Left cardiac atrium (tissue), 4 donors: ENCODE results near the gene THOC6. TPM values are rescaled to one million over a fixed set of nuclear protein-coding genes. Genes with fewer than 3 reads are reported as not detected.
A peak's percentile ranks its signal among the peaks of the same experiment; 100 is the strongest.
"Not testable (repeated sequence)": the region's sequence is repeated elsewhere in the genome, so short reads cannot be mapped to it uniquely, and the experiment has no call there.

Experiments
- ATAC-seq, 2 donors: fragments of 200-7000 bp; cut with Tn5 transposase; one replicate each; pipeline ENCODE4 v1.9.1; 2020; ENCODE audit warnings: mild to moderate bottlenecking in 2 of 2, moderate library complexity in 2 of 2
- DNase-seq: peaks from one replicate; pipeline ENCODE4 v3.0.0-alpha.2; 2020
- intact Hi-C, 2 donors: fragments of 100-400 bp; cut with DNase I; formaldehyde crosslinking; loops; one replicate each; pipeline versions ENCODE4 v1.14.1 to v1.15.1; 2022 to 2023
- total RNA-seq, 2 donors: library from RNA; stranded (reverse); fragmentation: NEBNext Ultra II Directional; extraction: Animal tissue kit (Norgen Biotek cat#: 25700); gene quantifications; one replicate each; pipeline ENCODE4 v1.2.1, GENCODE V29; 2021
- donor health status: DM: no; HTN: yes; CAD: no.
- donor health status: DM: no; HTN: yes; CAD: no; lungs with severe emphysema.
- donor health status: DM: yes; HTN: yes; CAD: no.
- donor health status: Dilated cardiomyopathy.

Gene THOC6
- total RNA-seq, 2 donors from 2014 or later = 11.8 to 18.2 TPM

GRCh38 chr16:3059041-3059722 is 35.3 kb downstream of the THOC6 start:
- intact Hi-C loops = loop anchor here (2.0 to 10.0 kb wide), 3 partner anchors 46 to 108 kb away; no protein-coding TSS in a partner anchor
- DNase-seq (peak; percentile 92), ATAC-seq (peak; percentile 95)

GRCh38 chr16:3059723-3060242 is 35.9 kb downstream of the THOC6 start:
- intact Hi-C loops = loop anchor here (2.0 to 10.0 kb wide), 3 partner anchors 45 to 108 kb away; no protein-coding TSS in a partner anchor
- no peak for ATAC-seq
- no peak for DNase-seq

GRCh38 chr16:3060339-3061127 is 36.7 kb downstream of the THOC6 start:
- intact Hi-C loops = no loop called here
- no peak for DNase-seq
- ATAC-seq = no peak

- ATAC-seq (no peak), DNase-seq (no peak)
- intact Hi-C loops = no loop called here
Observed at GRCh38 chr16:3062553-3062952, 38.7 kb downstream of the THOC6 start.

- no peak for ATAC-seq
Observed at GRCh38 chr16:3063625-3064386, 40.0 kb downstream of the THOC6 start.

GRCh38 chr16:3065069-3065741 is 41.4 kb downstream of the THOC6 start, which contains the start of gene IL32:
Gene IL32 (plus strand): TSS chr16:3065640. CDS start chr16:3065812, 172 bp downstream.
- peak; percentile 82 to 83 for ATAC-seq
- DNase-seq = peak; percentile 80
- intact Hi-C loops = no loop called here

More at GRCh38 chr16:3063625-3064386, 40.0 kb downstream of the THOC6 start:
- intact Hi-C loops = no loop called here
- DNase-seq = no peak

GRCh38 chr16:3065742-3066439 is 42.1 kb downstream of the THOC6 start:
- intact Hi-C loops = no loop called here
- peak; percentile 12 to 29 for ATAC-seq
- peak; percentile 31 for DNase-seq

- no peak for ATAC-seq
- intact Hi-C loops = no loop called here
- DNase-seq = no peak
Observed at GRCh38 chr16:3066440-3066748, 42.6 kb downstream of the THOC6 start.

GRCh38 chr16:3068487-3068886 is 44.7 kb downstream of the THOC6 start:
- intact Hi-C loops = no loop called here
- DNase-seq (no peak), ATAC-seq (no peak)

GRCh38 chr16:3069146-3069545 is 45.3 kb downstream of the THOC6 start:
- intact Hi-C loops, DNase-seq, ATAC-seq: not testable (repeated sequence)

GRCh38 chr16:3070608-3071111 is 46.8 kb downstream of the THOC6 start:
- ATAC-seq = no peak
- DNase-seq = no peak

GRCh38 chr16:3071655-3072054 is 47.8 kb downstream of the THOC6 start:
- DNase-seq (no peak), ATAC-seq (no peak)
- intact Hi-C loops = no loop called here

More at GRCh38 chr16:3070608-3071111, 46.8 kb downstream of the THOC6 start:
- intact Hi-C loops = no loop called here

- ATAC-seq, DNase-seq, intact Hi-C loops: not testable (repeated sequence)
Observed at GRCh38 chr16:3072148-3072547, 48.3 kb downstream of the THOC6 start.

- DNase-seq, intact Hi-C loops, ATAC-seq: not testable (repeated sequence)
Observed at GRCh38 chr16:3072576-3073263, 48.9 kb downstream of the THOC6 start.

- no peak for DNase-seq
Observed at GRCh38 chr16:3073448-3073847, 49.6 kb downstream of the THOC6 start.

GRCh38 chr16:3074860-3075522 is 51.2 kb downstream of the THOC6 start:
- ATAC-seq = peak; percentile 60 to 69
- intact Hi-C loops = no loop called here
- no peak for DNase-seq

More at GRCh38 chr16:3073448-3073847, 49.6 kb downstream of the THOC6 start:
- no peak for ATAC-seq
- intact Hi-C loops = no loop called here

- intact Hi-C loops = no loop called here
- ATAC-seq (peak; percentile 19 to 49), DNase-seq (peak; percentile 71)
Observed at GRCh38 chr16:3075523-3075915, 51.7 kb downstream of the THOC6 start.
